Endothelial cell of umbilical vein (primary cell): Measurements from ENCODE around the gene KLRF2.

Experiments used
- EZH2 ChIP-seq: IDR thresholded peaks from 2 replicates; pipeline ENCODE4 v1.6.1; 2012; ENCODE audit warnings: borderline replicate concordance, low read depth, mild to moderate bottlenecking, moderate library complexity, low read length, inconsistent platforms; ENCODE audit not compliant: severe bottlenecking
- GATA2 ChIP-seq: IDR thresholded peaks from 2 replicates; pipeline ENCODE4 v1.7.0; 2011; ENCODE audit warnings: low read depth, mild to moderate bottlenecking, moderate library complexity, mixed read lengths, low read length; ENCODE audit not compliant: insufficient read length, insufficient read depth
- POLR2A ChIP-seq: IDR thresholded peaks from 2 replicates; pipeline ENCODE4 v1.6.1; 2012; ENCODE audit warnings: low read depth, mild to moderate bottlenecking, control low read depth, low read length
- POLR2AphosphoS5 ChIP-seq: IDR thresholded peaks from 2 replicates; pipeline ENCODE4 v1.6.1; 2012; ENCODE audit warnings: low read depth, mild to moderate bottlenecking, control low read depth, low read length, moderate library complexity; ENCODE audit not compliant: insufficient read depth
- TF ChIP-seq, protein P1 (sequence below), 2 donors: IDR thresholded peaks; 1 replicate in 1 of 2; 2 replicates in 1 of 2; pipeline ENCODE4 v1.5.1; 2011; ENCODE audit warnings: low read length in 2 of 2, mild to moderate bottlenecking in 2 of 2, moderate library complexity in 2 of 2, control low read depth in 1 of 2, inconsistent platforms in 1 of 2, low read depth in 1 of 2; ENCODE audit not compliant: insufficient read depth in 1 of 2; ENCODE audit errors: extremely low read depth in 1 of 2

DNA sequence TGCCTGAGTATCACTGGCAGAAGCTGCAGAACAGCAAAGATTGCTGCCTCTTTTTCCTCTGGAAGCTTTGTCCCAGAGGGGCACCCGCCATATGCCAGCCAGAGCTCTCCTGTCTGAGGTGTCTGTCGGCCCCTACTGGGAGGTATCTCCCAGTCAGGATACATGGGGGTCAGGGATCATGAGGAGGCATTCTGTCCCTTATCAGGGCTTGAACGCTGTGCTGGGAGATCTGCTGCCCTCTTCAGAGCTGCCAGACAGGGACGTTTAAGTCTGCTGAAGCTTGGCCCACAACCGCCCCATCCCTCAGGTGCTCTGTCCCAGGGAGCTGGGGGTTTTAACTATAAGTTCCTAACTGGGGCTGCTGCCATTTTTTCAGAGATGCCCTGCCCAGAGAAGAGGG lies 32.4 kb upstream of the KLRF2 start:
- TF ChIP-seq POLR2A (no peak), POLR2AphosphoS5 (no peak), GATA2 (no peak), EZH2 (no peak)
- TF ChIP-seq, protein P1, sequence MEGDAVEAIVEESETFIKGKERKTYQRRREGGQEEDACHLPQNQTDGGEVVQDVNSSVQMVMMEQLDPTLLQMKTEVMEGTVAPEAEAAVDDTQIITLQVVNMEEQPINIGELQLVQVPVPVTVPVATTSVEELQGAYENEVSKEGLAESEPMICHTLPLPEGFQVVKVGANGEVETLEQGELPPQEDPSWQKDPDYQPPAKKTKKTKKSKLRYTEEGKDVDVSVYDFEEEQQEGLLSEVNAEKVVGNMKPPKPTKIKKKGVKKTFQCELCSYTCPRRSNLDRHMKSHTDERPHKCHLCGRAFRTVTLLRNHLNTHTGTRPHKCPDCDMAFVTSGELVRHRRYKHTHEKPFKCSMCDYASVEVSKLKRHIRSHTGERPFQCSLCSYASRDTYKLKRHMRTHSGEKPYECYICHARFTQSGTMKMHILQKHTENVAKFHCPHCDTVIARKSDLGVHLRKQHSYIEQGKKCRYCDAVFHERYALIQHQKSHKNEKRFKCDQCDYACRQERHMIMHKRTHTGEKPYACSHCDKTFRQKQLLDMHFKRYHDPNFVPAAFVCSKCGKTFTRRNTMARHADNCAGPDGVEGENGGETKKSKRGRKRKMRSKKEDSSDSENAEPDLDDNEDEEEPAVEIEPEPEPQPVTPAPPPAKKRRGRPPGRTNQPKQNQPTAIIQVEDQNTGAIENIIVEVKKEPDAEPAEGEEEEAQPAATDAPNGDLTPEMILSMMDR (IDR thresholded peaks at IDR 0.05; ENCODE audit: extremely low read depth in 1 of 2, insufficient read depth in 1 of 2, low read depth in 1 of 2, low read length in 2 of 2), result no peak
